IPS-NIHi7 (cell line): Measurements from ENCODE around the gene MALAT1.
"Not testable (repeated sequence)": the region's sequence is repeated elsewhere in the genome, so short reads cannot be mapped to it uniquely, and the experiment has no call there.

Experiments
- DNase-seq: peaks from one replicate; pipeline ENCODE4 v3.0.0; 2012; ENCODE audit warnings: mixed read lengths; ENCODE audit errors: extremely low spot score

The MALAT1 gene

GRCh38 chr11:65498977-65499712 lies at the start of gene MALAT1:
TSS of gene MALAT1 (plus strand) at chr11:65499045.
- DNase-seq, result no peak

- not testable (repeated sequence) for DNase-seq
These were observed 47.5 kb upstream of the MALAT1 start for GRCh38 chr11:65451301-65451700.

GRCh38 chr11:65452259-65452658 lies 46.6 kb upstream of the MALAT1 start:
- DNase-seq, result not testable (repeated sequence)

- no peak for DNase-seq
These were observed 45.9 kb upstream of the MALAT1 start for GRCh38 chr11:65452806-65453490.

GRCh38 chr11:65454311-65454695 lies 44.5 kb upstream of the MALAT1 start:
- no peak for DNase-seq

- peak; percentile 98 for DNase-seq
These were observed 44.0 kb upstream of the MALAT1 start for GRCh38 chr11:65454696-65455456.

- DNase-seq, result no peak
These were observed 42.4 kb upstream of the MALAT1 start for GRCh38 chr11:65456418-65456817.

GRCh38 chr11:65459552-65459951 lies 39.3 kb upstream of the MALAT1 start:
- peak; percentile 71 for DNase-seq

GRCh38 chr11:65465471-65465870 lies 33.4 kb upstream of the MALAT1 start:
- DNase-seq, result not testable (repeated sequence)

- DNase-seq, result not testable (repeated sequence)
These were observed 31.5 kb upstream of the MALAT1 start for GRCh38 chr11:65467306-65467705.

- DNase-seq, result peak; percentile 89
These were observed 29.9 kb upstream of the MALAT1 start for GRCh38 chr11:65468874-65469333.

- no peak for DNase-seq
These were observed 28.3 kb upstream of the MALAT1 start for GRCh38 chr11:65470433-65471049.

- peak; percentile 63 for DNase-seq
These were observed 27.4 kb upstream of the MALAT1 start for GRCh38 chr11:65471447-65471891.

GRCh38 chr11:65472588-65473277 lies 26.1 kb upstream of the MALAT1 start:
- not testable (repeated sequence) for DNase-seq

- DNase-seq, result no peak
These were observed 25.5 kb upstream of the MALAT1 start for GRCh38 chr11:65473278-65473860.

GRCh38 chr11:65474864-65475263 lies 24.0 kb upstream of the MALAT1 start:
- no peak for DNase-seq

GRCh38 chr11:65476632-65477148 lies 22.2 kb upstream of the MALAT1 start:
- DNase-seq, result no peak

- DNase-seq, result peak; percentile 92
These were observed 21.5 kb upstream of the MALAT1 start for GRCh38 chr11:65477149-65477965.

- DNase-seq, result no peak
These were observed 20.3 kb upstream of the MALAT1 start for GRCh38 chr11:65478388-65479183.
